ENCODE data around the gene OPN5.

The OPN5 gene

GRCh38 chr6:47804821-47805220 lies 23.0 kb downstream of the OPN5 start:
- no peak for TF ChIP-seq CTCF (conservative IDR thresholded peaks at IDR 0.05; ENCODE audit: low read depth, low read length)
- H3K4me3 ChIP-seq (ENCODE audit: low read depth, low read length): no peak overlapping the region

GRCh38 chr6:47809873-47810272 lies 28.0 kb downstream of the OPN5 start:
- no peak for DNase-seq (ENCODE audit: low read depth)
- TF ChIP-seq CTCF (conservative IDR thresholded peaks at IDR 0.05; ENCODE audit: low read depth, low read length): no peak

More at GRCh38 chr6:47804821-47805220, 23.0 kb downstream of the OPN5 start:
- DNase-seq (ENCODE audit: low read depth): no peak

GRCh38 chr6:47810885-47811284 lies 29.1 kb downstream of the OPN5 start:
- DNase-seq (ENCODE audit: low read depth): no peak
- H3K4me3 ChIP-seq (ENCODE audit: low read depth, low read length): no peak overlapping the region

More at GRCh38 chr6:47809873-47810272, 28.0 kb downstream of the OPN5 start:
- no peak overlapping the region for H3K4me3 ChIP-seq (ENCODE audit: low read depth, low read length)

GRCh38 chr6:47811443-47811842 lies 29.6 kb downstream of the OPN5 start:
- no peak for TF ChIP-seq CTCF (conservative IDR thresholded peaks at IDR 0.05; ENCODE audit: low read depth, low read length)
- no peak overlapping the region for H3K4me3 ChIP-seq (ENCODE audit: low read depth, low read length)
- no peak for DNase-seq (ENCODE audit: low read depth)

More at GRCh38 chr6:47810885-47811284, 29.1 kb downstream of the OPN5 start:
- no peak for TF ChIP-seq CTCF (conservative IDR thresholded peaks at IDR 0.05; ENCODE audit: low read depth, low read length)

GRCh38 chr6:47817749-47818148 lies 35.9 kb downstream of the OPN5 start:
- no peak overlapping the region for H3K4me3 ChIP-seq (ENCODE audit: low read depth, low read length)
- DNase-seq (ENCODE audit: low read depth): no peak
- no peak for TF ChIP-seq CTCF (conservative IDR thresholded peaks at IDR 0.05; ENCODE audit: low read depth, low read length)

GRCh38 chr6:47819461-47819860 lies 37.6 kb downstream of the OPN5 start:
- H3K4me3 ChIP-seq (ENCODE audit: low read depth, low read length): no peak overlapping the region
- no peak for DNase-seq (ENCODE audit: low read depth)
- no peak for TF ChIP-seq CTCF (conservative IDR thresholded peaks at IDR 0.05; ENCODE audit: low read depth, low read length)

GRCh38 chr6:47822856-47823554 lies 41.2 kb downstream of the OPN5 start:
- TF ChIP-seq CTCF (conservative IDR thresholded peaks at IDR 0.05; ENCODE audit: low read depth, low read length): no peak
- no peak overlapping the region for H3K4me3 ChIP-seq (ENCODE audit: low read depth, low read length)
- peak; percentile 2 for DNase-seq (ENCODE audit: low read depth)

Measured in choroid plexus epithelial cell (primary cell).